HG02610 (cell line): ENCODE results near the gene CELSR1.

Source experiments
- ATAC-seq: cut with Tn5 transposase; IDR thresholded peaks from one replicate; pipeline ENCODE4 v1.9.1; 2021; ENCODE audit warnings: mild to moderate bottlenecking, moderate library complexity; ENCODE audit not compliant: unreplicated experiment

Gene CELSR1

DNA sequence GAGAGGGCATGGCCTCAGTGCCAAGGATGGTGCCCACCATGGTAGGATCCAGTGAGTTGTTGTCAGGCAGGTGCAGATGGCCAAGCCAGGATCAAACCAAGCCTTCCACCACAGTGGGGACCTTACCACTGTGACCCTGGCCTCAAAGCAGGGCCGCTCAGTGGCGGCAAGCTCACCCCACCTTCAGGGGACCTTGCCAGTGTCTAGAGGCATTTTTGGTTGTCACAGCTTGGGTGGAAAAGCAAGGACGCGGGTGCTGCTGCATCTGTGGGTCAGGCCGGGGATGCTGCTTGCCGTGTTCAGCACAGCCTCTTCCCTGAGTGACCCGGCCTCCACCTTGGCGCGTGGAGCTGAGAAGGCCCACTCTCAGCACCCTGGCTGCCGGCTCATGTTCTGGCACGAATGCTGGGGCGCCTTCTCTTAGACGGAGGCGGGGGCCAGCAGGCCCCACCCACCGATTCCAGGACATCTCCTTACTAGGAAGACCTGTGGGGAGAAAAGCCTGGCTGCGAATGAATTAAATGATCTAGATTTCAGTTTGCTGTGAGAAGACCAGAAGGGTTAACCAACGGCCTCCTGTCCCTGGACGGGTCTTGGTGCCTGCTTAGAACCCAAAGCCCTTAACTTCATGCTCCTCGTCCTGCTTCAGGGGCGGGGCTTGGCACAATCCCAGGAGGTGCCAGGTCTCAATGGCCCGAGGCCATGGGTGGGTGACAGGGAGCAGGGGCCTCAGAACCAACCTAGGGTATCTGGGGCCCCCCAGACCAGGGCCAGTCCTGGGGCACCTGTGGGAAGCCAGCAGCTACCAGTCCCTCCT, 183.0 kb downstream of the CELSR1 start:
- no peak for ATAC-seq

DNA sequence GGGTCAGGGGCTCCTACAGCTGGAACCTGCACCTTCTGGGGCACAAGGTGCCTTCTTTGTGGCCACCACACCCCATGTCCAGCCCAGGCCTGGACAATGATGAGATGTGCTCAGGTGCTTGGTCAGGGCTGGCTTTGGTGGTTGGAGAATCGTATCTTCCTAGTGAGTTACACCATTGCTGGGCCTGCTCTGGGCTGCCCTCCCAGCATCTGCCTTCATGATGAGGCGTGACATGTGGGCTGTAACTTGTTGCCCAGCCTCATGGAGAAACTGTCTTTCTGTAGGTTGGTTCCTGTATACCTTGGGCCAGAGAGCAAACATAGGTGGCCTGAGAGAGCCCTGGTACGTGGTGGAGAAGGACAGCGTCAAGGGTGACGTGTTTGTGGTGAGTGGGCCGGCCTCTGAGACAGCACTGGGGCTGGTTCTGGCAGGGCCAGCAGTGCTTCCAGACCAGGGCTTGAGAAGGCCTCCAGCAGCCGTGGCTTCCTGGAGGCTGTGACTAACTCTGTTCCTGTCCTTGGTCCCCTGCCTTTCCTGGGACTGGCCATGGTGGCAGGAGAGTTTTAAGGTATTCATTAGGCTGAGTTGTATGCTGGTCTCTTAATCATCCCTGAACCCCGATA, 183.8 kb downstream of the CELSR1 start:
- ATAC-seq = no peak

- ATAC-seq = no peak
Observed at GRCh38 chr22:46352691-46353386, 184.6 kb downstream of the CELSR1 start.

- ATAC-seq = no peak
Observed at GRCh38 chr22:46352276-46352675, 185.1 kb downstream of the CELSR1 start.

DNA sequence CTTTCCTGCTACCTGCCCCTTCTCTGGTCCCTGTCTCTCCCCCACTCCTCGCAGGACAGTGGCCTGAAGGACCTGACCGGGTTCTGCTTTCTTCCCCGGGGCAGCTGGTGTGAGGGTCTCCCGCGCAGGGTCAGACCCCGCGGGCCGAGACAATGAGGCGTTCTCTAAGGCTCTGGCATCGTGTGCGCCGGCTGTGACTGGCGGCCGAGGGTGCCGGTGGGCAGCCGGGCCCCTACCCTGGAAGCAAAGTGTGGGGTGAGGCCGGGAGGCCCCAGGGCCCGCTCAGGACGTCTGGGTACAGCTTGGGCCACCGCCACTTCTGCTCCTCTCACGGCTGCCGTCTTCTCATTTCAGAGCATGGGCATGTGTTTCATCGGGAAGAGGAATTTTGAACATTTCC, 185.7 kb downstream of the CELSR1 start:
- ATAC-seq = no peak

DNA sequence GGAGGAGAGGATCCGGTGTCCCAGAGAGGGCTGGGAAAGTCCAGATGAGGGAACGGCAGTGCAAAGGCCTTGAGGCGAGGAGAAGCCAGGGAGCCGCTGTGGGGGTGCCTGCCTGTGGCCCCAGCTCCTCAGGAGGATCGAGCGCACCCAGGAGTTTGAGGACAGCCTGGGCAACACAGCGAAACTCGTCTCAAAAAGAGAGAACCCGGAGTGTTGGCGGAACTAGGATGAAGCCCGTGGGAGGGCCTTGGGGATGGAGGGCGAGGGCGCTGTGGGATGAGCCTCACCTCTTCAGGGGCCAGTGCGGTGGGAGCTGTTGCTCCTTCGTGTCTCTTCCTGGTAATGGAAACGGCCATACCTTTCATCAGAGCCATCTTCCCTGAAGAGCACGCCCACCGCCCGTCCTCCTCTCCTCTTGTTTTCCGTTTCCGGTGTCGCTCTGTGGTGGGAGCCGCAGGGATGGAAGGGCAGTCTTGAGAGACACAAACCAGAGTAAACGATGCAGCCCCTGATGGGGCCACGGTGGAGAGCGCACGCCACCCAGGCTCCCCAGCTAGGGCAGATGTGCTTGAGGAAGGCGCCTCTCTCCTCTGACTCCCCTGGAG, 186.2 kb downstream of the CELSR1 start:
- no peak for ATAC-seq

DNA sequence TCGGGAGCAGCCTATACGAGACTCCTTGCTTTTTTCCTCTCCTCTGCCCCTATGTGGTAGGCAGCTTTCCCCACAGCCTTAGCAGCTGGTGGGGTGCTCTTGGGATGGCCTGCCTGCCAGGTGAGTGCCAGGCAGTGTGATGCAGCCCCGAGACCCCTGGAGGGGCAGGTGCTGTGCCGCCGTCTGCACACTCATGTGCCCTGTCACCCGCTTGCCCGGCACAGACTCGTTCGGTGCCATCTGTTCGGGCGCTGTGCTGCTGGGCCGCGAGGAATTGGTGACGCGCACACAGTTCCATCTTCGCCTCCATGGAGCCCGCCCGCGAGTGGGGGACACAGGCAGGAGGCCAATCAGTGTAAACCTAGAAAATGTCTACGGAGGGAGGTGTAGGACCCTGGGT, 186.8 kb downstream of the CELSR1 start:
- ATAC-seq = no peak

DNA sequence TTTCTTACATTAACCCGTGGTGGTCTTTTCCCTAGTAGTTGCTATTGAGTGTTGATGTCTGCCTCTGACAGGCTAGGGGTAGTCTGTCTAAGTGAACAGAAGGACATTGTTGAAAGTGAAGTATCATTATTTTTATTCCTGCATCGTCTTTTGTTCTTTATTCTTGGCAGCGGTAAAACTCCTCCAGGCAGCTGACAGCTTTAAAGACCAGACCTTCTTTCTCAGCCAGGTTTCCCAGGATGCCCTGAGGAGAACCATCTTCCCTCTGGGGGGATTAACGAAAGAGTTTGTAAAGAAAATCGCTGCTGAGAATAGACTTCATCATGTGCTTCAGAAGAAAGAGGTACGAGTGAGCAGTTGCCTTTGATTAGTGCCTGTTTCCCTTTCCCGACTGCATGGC, 187.3 kb downstream of the CELSR1 start:
- no peak for ATAC-seq

DNA sequence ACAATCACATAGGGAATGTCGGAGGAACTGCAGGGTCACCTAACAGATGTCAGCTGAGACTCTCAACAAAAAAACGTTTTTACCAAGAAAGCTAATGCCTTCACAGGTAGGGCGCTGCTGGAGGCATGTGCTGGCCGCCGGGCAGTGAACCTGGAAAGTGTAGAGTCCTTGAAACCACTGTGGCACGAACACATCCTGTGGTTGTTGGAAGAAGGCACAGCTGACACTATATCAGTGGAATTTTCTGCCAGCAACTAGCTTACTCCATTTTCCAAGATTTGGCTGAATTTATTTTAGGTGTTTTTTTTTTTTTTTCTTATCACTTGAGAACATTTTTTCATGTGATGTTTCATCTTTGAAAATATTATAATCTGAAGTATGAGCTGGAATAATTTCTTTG, 187.7 kb downstream of the CELSR1 start:
- ATAC-seq = no peak

DNA sequence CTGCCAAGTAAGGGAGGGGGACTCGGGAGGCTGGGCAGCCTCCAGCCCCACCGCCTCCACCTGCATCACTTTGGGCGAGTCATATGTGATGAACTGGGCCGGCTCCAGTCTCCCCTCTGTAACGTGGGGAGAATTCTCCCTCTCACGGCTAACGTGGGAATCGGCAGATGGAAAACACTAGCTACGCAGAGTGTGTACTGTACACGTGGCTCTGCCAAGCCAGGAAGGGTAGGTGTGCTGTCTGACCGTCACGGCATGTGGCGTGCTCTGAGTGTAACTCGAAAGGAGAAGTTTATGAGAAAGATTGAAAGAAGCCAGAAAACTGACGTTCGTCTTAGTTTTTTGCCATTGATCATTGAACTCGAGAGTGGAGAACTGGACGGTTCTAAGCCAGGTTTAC, 188.2 kb downstream of the CELSR1 start:
- no peak for ATAC-seq

DNA sequence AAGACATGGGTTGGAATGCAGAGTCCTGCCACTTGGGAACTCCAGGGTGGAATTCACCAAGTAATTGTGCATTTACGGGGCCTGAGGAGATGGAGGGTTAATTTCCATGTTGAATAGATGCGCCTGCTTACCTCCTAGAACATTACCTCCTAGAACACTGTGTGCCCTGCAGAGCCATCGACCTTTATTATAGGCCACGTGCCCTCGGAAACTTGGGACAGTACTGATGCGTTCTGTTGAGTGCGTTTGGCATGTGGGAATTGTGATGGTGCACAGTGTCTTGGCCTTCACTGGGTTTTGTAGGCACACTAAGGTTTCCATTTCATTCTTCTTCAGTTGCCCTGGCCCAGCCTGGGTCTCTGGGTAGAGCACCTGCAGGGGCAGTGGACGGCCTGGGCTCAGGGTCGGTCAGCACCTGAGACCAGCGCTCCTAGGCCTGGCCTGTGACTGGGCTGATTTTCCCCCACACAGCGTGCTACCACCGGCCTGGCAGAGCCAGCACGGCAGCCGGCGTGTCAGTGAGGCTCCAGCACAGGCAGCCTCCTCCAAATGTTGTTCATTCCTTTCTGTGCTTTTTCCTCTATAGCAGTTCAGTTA, 189.2 kb downstream of the CELSR1 start:
- no peak for ATAC-seq

DNA sequence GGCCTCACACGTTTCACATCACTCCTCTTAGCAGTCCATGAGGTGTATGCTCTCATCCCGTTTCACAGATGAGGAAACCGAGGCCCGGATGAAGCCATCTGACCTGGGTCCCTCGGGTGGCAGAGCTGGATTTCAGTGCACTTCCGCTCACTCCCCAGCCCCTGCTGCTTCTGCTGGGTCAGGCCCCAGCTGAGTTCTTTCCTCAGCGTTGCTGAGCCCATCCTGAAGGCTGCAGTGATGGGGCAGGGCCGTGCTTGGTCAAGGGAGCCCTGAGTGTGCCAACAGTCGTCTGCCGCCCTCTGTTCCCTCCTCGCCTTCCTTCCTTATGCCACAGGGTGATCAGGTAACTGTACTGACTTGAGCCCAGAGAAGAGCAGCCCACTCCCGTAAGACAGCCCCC, 189.8 kb downstream of the CELSR1 start:
- no peak for ATAC-seq

DNA sequence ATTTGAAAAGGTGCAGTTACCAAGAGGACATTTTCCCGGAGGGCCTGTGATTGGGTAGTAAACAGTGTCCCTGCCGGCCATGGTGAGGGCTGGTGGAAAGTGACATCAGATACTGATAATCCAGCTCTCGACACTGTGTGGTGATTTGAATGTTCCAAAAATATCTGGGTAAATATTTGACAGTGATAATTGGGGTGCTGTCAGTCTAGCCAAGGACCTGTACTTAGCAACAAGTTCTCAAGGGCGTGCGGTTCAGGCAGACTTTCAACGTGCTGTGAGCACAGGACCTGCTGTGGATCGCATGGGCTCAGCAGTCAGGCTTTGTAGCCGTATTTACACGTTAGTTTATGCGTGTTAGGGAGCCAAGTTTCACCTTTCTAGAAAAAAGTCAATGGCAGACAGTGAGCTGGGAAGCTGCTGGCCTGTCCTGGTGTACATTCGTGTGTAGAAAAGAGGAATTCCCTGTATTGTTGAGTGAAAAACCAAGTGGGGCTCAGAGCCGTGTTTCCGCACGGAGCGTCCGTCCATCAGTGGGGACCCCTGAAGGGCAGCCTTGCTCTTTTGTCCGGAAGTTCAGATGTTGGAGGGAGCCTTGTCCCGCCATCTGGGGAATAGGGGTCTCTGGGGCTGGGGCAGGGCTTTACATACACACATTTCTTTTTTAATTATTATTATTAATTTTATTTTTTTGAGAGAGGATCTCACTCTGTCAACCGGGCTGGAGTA, 190.6 kb downstream of the CELSR1 start:
- no peak for ATAC-seq

- no peak for ATAC-seq
Observed at GRCh38 chr22:46340676-46341075, 196.7 kb downstream of the CELSR1 start.

DNA sequence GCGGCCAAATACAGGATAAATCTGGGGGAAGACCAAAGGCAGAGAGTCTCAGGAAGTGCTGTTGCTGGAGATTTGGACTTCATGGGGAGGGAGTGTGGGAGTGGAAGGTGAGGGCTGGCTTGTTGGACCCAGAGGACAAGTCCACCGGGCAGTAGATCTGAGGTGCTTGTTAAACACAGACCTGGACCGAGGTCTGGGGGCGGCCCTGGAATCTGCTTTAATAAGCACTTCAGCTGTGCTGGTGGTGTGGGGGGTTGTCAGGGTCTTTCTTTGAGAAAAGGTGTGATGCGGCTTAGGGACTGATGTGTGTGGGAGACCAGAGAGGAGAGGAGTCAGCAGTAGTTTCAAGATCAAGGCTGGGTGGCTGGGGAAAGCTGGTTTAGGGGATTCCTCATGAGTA, 197.5 kb downstream of the CELSR1 start:
- no peak for ATAC-seq

- no peak for ATAC-seq
Observed at GRCh38 chr22:46338636-46339035, 198.8 kb downstream of the CELSR1 start.

GRCh38 chr22:46337870-46338269, 199.6 kb downstream of the CELSR1 start:
- no peak for ATAC-seq

DNA sequence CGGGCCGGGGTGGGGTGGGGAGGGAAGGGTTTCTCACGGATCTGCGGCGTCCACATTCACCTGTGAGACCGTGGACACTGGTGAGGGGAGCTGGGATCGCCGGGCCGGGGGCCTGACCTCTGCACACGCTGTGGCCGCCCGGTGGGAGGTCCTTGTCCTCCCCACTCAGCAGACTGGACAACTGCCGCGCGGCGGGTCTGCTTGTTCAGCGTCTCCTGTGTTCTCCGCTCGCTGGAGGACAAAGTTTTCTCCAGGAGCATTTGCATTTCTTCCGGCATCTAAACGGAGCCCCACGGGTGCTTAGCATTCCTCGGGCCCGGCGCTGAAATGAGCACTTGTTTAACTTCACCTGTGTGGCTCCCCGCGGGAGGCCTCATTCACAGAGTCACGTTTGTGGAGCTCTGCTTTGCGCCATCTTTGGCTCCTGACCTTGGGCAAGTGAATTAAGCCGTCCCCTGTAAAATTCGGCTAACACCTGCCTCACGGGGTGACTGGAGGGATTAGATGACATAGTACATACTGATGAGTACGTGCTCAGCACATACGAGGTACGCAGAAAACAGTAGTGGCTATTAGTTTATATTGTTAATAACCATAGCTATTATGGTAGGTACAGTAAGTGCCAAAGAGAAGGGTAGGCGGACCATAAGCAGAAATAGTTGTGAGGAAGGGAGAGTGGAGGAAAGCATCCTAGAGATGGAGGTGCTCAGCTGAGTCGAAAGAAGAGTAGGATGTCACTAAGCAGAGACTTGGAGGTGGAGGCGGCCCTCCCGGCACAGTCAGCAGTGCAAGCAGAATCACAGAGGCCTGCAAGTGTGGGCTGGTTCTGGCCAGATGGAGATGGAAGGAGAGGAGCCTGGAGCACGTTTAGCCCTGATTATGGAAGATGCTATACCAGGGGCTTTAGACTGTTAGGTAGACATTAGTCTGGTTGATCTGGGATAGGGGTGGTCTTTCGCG, 201.0 kb downstream of the CELSR1 start:
- ATAC-seq = peak; percentile 4
